ENCODE data around the gene MROH8.

GRCh38 chr20:37133952-37134351 lies 45.4 kb downstream of the MROH8 start:
- no peak for TF ChIP-seq CTCF (IDR thresholded peaks at IDR 0.05; ENCODE audit: insufficient read depth, low read length)
- no peak for TF ChIP-seq REST (IDR thresholded peaks at IDR 0.05; ENCODE audit: insufficient replicate concordance, low read depth)
- TF ChIP-seq POLR2AphosphoS5 (IDR thresholded peaks at IDR 0.05; ENCODE audit: low read depth) = no peak
- no peak for TF ChIP-seq GABPA (IDR thresholded peaks at IDR 0.05; ENCODE audit: low read depth)
- TF ChIP-seq SPI1 (IDR thresholded peaks at IDR 0.05; ENCODE audit: borderline replicate concordance, low read depth) = no peak

All from HL-60 (cell line).